Measurements from ENCODE around the gene KARS1.

The KARS1 gene

GRCh38 chr16:75578725-75579124, 68.7 kb downstream of the KARS1 start:
- no peak for DNase-seq

GRCh38 chr16:75578212-75578611, 69.3 kb downstream of the KARS1 start:
- DNase-seq, result no peak
